ENCODE results near the gene SNN.

Gene SNN

DNA sequence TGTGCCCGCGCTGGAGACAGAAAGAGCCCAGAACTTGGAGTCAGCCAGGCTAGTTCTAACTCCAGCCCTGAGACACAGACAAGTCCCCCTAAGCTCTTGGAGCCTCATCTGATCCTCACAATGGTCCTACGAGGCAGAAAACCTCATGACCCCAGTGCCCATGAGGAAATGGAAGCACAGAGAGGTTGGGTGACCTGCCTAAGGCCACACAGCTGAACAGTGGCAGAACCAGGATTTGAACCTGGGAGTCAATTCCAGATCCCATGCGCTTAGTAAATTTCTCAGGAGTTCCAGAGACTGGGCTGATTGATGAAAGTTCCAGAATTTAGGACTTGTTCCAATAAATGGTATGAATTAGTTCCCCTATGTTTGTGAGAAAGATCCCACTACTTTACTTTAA, 42.5 kb upstream of the SNN start:
- Histone ChIP-seq H3K27ac (replicated peaks) (no peak overlapping the region), H3K4me3 (replicated peaks; ENCODE audit: insufficient read depth, low read length) (no peak overlapping the region), H3K27me3 (ENCODE audit: insufficient read depth, poor library complexity, severe bottlenecking) (no peaks in the 10 kb centered on the region)
- DNase-seq (ENCODE audit: low read depth in 1 of 2, low spot score in 1 of 2), result no peak
- TF ChIP-seq SPI1 (IDR thresholded peaks at IDR 0.05; ENCODE audit: borderline replicate concordance, low read depth), result no peak
- TF ChIP-seq, protein P1, sequence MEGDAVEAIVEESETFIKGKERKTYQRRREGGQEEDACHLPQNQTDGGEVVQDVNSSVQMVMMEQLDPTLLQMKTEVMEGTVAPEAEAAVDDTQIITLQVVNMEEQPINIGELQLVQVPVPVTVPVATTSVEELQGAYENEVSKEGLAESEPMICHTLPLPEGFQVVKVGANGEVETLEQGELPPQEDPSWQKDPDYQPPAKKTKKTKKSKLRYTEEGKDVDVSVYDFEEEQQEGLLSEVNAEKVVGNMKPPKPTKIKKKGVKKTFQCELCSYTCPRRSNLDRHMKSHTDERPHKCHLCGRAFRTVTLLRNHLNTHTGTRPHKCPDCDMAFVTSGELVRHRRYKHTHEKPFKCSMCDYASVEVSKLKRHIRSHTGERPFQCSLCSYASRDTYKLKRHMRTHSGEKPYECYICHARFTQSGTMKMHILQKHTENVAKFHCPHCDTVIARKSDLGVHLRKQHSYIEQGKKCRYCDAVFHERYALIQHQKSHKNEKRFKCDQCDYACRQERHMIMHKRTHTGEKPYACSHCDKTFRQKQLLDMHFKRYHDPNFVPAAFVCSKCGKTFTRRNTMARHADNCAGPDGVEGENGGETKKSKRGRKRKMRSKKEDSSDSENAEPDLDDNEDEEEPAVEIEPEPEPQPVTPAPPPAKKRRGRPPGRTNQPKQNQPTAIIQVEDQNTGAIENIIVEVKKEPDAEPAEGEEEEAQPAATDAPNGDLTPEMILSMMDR (IDR thresholded peaks at IDR 0.05; ENCODE audit: insufficient read depth, low read length), result no peak
- no peak for TF ChIP-seq REST (IDR thresholded peaks at IDR 0.05; ENCODE audit: insufficient replicate concordance, low read depth)
- no peak for TF ChIP-seq GABPA (IDR thresholded peaks at IDR 0.05; ENCODE audit: low read depth)
- no peak for TF ChIP-seq POLR2AphosphoS5 (IDR thresholded peaks at IDR 0.05; ENCODE audit: low read depth)

GRCh38 chr16:11626657-11627291, 41.5 kb upstream of the SNN start:
- no peaks in the 10 kb centered on the region for H3K27me3 ChIP-seq (ENCODE audit: insufficient read depth, poor library complexity, severe bottlenecking)
- H3K27ac ChIP-seq (replicated peaks), result no peak overlapping the region
- no peak for DNase-seq (ENCODE audit: low read depth in 1 of 2, low spot score in 1 of 2)
- TF ChIP-seq SPI1 (IDR thresholded peaks at IDR 0.05; ENCODE audit: borderline replicate concordance, low read depth), result no peak
- no peak for TF ChIP-seq REST (IDR thresholded peaks at IDR 0.05; ENCODE audit: insufficient replicate concordance, low read depth)
- TF ChIP-seq, protein P1 (IDR thresholded peaks at IDR 0.05; ENCODE audit: insufficient read depth, low read length), result no peak
- no peak for TF ChIP-seq GABPA (IDR thresholded peaks at IDR 0.05; ENCODE audit: low read depth)
- TF ChIP-seq POLR2AphosphoS5 (IDR thresholded peaks at IDR 0.05; ENCODE audit: low read depth), result no peak
- H3K4me3 ChIP-seq (replicated peaks; ENCODE audit: insufficient read depth, low read length), result no peak overlapping the region

DNA sequence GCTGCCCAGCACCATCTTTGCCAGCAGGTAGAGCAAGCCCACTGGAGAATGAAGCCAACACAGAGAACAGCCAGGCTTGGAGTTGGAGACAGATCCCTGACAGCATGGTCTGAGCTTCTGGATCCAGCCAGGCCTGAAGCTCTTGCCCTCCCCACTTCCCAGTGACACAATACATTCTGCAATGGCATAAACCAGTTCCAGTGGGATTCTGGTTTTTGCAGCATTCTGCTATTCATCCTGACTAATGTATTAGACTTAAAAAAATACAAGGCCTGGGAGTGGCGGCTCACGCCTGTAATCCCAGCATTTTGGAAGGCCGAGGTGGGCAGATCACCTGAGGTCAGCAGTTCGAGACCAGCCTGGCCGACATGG, 41.0 kb upstream of the SNN start:
- Histone ChIP-seq H3K27ac (replicated peaks) (no peak overlapping the region), H3K27me3 (ENCODE audit: insufficient read depth, poor library complexity, severe bottlenecking) (no peaks in the 10 kb centered on the region), H3K4me3 (replicated peaks; ENCODE audit: insufficient read depth, low read length) (no peak overlapping the region)
- no peak for DNase-seq (ENCODE audit: low read depth in 1 of 2, low spot score in 1 of 2)
- TF ChIP-seq REST (IDR thresholded peaks at IDR 0.05; ENCODE audit: insufficient replicate concordance, low read depth), result no peak
- no peak for TF ChIP-seq POLR2AphosphoS5 (IDR thresholded peaks at IDR 0.05; ENCODE audit: low read depth)
- no peak for TF ChIP-seq GABPA (IDR thresholded peaks at IDR 0.05; ENCODE audit: low read depth)
- TF ChIP-seq, protein P1 (IDR thresholded peaks at IDR 0.05; ENCODE audit: insufficient read depth, low read length), result no peak
- no peak for TF ChIP-seq SPI1 (IDR thresholded peaks at IDR 0.05; ENCODE audit: borderline replicate concordance, low read depth)
